GM19452 (cell line): Measurements from ENCODE around the gene SPATA21.

Experiments
- ATAC-seq: cut with Tn5 transposase; IDR thresholded peaks from one replicate; pipeline ENCODE4 v1.9.1; 2021; ENCODE audit not compliant: unreplicated experiment

Gene SPATA21

DNA sequence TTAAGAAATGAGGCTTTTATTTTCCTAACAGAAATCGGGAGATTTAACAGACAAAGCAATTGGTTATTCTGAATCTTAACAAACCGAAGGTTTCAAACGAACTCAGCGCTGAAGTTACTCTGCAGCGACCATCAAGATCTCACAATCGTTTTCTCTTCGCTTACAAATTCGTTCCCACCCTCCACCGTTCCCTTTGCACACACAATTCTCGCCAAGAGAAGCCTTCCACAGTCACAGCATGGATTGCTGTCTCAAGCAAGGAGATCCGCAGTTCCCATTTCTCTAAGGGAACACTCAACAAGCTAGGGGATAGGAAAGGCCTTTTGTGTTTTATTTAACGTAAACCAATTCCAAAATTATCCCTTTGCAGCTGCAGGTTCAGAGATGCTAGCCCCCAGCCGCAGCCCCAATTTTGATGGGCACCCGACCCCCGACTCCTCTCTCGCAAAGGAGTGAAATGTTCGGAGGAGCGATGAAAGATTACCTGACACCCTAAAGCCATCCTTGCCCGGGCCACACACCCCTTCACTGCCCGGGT, 85.7 kb downstream of the SPATA21 start:
- ATAC-seq, result no peak

DNA sequence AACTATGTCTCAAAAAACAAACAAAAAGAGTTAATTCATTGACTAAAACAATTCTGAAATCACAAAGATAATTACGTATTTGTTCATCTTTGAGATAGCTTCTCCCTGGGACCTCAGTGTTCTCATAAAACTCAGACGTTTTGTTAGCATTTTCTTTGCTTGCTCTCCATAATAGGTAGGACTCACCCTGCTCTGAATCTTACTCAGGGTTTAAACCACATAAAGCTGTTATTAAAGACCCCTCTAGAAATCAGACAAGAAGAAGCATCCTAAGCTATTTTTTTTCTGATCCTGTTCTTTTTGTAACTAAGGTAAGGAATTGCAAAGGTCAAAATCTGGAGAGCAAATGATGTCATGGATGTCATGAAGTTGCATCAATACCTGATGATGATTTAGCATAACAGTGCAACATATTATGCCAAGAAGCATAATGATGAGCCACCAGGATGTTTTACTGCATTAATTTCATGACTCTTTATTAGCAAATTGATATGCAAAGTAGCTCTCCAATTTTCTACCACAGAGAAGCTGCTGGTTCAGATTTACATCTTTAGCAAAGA, 87.3 kb downstream of the SPATA21 start:
- no peak for ATAC-seq
